Measurements from ENCODE around the gene PAQR7.

GRCh38 chr1:25831569-25832196 is 43.8 kb downstream of the PAQR7 start:
- TF ChIP-seq, protein P1, sequence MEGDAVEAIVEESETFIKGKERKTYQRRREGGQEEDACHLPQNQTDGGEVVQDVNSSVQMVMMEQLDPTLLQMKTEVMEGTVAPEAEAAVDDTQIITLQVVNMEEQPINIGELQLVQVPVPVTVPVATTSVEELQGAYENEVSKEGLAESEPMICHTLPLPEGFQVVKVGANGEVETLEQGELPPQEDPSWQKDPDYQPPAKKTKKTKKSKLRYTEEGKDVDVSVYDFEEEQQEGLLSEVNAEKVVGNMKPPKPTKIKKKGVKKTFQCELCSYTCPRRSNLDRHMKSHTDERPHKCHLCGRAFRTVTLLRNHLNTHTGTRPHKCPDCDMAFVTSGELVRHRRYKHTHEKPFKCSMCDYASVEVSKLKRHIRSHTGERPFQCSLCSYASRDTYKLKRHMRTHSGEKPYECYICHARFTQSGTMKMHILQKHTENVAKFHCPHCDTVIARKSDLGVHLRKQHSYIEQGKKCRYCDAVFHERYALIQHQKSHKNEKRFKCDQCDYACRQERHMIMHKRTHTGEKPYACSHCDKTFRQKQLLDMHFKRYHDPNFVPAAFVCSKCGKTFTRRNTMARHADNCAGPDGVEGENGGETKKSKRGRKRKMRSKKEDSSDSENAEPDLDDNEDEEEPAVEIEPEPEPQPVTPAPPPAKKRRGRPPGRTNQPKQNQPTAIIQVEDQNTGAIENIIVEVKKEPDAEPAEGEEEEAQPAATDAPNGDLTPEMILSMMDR (IDR thresholded peaks at IDR 0.05; ENCODE audit: low read depth, low read length, poor library complexity, severe bottlenecking): no peak
- no peak for TF ChIP-seq EZH2phosphoT487 (IDR thresholded peaks at IDR 0.05; ENCODE audit: borderline replicate concordance, low read length)

Measured in DOHH2 (cell line).